TTC549 (cell line): ENCODE results near the gene KCTD17.

Experiments used
- FAIRE-seq: peaks from 2 replicates; lab custom pipeline; 2012; peaks lifted over from hg19 to GRCh38; lab: Jason Lieb, UNC

The KCTD17 gene

DNA sequence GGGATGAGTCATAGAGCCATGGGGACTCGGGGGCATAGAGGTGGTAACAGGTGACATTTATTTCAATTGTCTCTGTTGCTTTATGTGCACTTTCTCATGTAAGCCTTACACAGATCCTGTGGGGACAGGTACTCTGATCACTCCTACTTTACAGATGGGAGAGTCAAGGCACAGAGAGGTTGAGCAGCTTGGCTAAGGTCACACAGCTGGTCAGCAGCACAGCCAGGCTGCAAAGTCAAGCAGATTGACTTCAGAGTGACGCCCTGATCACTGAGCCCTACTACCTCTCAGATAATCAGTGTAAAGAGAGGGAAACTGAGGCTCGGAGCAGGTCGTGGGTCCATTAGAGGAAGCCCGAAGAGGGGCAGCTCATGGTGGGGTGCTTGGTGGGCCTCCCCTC is 54.4 kb downstream of the KCTD17 start:
- FAIRE-seq = no peak

DNA sequence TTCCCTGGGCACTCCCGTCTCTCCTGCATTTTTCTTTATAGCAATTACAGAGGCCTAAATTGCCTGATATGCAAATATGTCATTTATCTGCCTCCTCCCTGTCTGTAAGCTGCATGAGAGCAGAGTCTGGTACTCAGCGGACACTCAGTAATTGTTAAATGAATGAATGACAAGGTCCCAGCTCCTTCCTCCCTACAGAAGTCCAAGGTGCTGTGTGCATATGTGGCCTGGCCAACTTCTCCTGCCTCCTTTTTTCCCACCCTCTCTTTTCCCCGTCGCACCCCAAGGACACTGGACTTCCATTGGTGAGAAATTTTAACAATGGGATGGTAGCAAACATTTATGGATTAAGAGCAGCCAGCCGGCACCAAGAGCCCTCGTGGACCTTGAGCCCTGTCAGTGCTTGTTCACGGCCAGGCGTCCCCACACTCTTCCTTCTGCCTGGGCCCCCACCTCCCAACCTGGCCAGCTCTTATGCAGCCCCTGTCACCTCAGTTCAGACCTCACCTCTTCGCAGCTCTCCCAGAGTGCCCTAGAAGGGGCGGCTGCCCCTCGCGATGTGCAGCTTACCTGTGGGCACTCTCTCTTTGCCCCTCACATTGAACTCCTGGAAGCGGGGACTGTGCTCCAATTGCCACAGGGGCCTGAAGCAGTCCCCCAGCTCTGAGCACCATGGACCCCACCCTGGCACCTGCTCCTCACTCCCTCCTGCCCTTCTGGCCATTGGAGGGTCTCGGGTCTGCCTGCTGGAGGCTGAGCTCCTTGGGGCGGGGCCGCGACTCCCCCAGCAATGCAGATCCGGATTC is 56.5 kb downstream of the KCTD17 start:
- no peak for FAIRE-seq

DNA sequence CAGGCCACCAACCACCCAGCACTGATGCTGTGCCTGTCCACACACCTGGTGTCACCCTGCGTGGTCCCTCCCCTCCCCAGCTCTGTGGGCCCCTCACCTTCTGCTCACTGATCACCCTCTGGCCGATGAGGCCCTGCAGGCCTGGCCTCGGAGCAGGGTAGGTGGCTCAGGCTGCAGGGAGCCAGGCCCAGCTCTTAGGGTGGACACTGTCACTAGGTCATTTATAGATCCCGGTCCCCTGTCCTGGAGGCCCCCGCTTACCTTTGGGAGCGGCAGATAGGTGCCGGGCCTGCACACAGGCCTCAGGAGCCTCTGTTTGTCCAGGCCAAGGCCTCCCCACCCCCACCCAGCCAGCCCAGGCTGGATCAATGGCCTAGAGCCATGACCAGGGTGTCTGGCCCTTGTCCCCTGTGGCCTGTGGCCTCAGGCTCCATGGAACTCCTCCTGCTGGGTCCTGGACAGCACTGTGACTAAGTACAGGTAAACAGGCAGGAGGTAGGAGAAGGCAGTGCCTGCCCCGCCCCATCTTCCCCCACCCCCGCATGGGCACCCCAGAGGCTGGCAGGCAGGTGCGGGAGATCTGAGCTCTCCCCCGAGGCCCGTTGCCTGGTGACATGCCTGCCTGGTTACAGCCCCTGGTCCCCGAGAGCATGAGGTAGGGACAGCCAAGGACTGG is 57.8 kb downstream of the KCTD17 start, which contains the start of gene TMPRSS6:
TMPRSS6 (minus strand) TSS at position 472 of the 676 bp plus-strand sequence. CDS start 6,296 bp downstream, outside the sequence.
- no peak for FAIRE-seq

DNA sequence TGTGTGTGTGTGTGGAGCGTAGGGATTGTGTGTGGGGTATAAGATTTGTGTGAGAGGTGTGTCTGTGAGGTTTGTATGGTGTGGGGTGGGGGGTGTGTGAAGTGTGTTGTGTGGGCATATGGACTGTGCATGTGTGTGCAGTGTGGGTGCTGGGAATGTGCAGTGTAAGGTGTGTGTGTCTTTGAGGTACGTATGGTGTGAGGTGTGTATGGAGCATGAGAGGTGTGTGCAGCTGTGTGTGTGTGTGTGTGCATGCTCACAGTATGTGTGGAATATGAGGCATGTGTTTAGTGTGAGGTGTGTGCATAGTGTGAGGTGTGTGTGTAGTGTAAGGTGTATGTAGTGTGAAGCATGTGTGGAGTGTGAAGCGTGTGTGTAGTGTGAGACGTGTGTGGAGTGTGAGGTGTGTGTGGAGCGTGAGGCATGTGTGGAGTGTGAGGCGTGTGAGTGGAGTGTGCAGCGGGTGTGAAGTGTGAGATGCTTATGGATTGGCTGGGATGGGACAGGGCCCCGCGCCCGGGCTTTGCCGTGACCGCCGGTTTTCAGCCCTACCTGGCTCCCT is 59.7 kb downstream of the KCTD17 start:
- FAIRE-seq = no peak

DNA sequence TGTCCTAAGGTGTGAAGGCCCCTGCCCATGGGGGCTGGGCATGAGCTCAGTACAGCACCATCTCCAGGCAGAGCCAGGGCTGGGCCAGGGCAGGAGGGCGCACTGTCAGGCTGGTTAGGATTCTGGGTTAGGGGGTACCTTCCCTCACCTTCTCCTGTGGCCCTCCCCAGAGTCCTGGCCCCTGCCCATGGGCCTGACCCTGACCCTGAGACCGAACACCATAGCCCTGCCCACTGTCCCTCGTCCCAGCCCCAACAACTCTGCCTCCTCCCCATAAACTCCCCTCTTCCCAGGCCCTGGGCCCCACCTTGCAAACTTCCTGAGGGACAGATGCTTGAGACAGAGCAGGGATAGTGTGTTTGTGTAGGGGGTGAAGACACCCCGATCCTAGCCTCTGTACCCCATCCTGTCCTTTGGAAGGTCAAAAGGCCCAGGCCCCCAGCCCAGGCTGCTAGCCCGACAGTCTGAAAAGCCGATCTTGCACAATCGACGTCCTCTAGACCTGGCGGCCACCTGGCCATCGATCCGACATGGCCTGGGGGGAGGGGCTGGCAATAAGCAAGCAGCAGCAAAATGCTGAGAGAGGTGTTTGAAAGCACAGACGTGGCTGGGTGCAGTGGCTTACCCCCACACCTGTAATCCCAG is 60.7 kb downstream of the KCTD17 start:
- FAIRE-seq = no peak
